Activated T-helper 17 cell treated with anti-CD3 and anti-CD28 coated beads, Interleukin-2, amount 50 U/mL, for 72 hours (primary cell): ENCODE data around the gene ADAMTSL2. TPM values are rescaled to one million over a fixed set of nuclear protein-coding genes. Genes with fewer than 3 reads are reported as not detected.

ENCODE experiments used
- ATAC-seq: fragments of 150-1000 bp; cut with Tn5 transposase; replicated peaks from 2 replicates; pipeline ENCODE4 v1.10.0; 2021; ENCODE audit warnings: mild to moderate bottlenecking, moderate library complexity
- H3K27ac Mint-ChIP-seq: one replicate; pipeline ENCODE4 v1.8.0; 2022; ENCODE audit warnings: mixed read lengths
- H3K27me3 Mint-ChIP-seq: one replicate; pipeline ENCODE4 v1.8.0; 2022; ENCODE audit warnings: mixed read lengths
- H3K36me3 Mint-ChIP-seq: one replicate; pipeline ENCODE4 v1.8.0; 2022; ENCODE audit warnings: low read depth, mild to moderate bottlenecking, mixed read lengths
- H3K4me1 Mint-ChIP-seq: one replicate; pipeline ENCODE4 v1.8.0; 2022; ENCODE audit warnings: mixed read lengths
- H3K4me3 Mint-ChIP-seq: one replicate; pipeline ENCODE4 v1.8.0; 2022; ENCODE audit warnings: mild to moderate bottlenecking, mixed read lengths
- H3K9me3 Mint-ChIP-seq: one replicate; pipeline ENCODE4 v1.8.0; 2022; ENCODE audit warnings: mixed read lengths
- total RNA-seq, 2 donors: library from RNA; stranded (reverse); gene quantifications; one replicate each; pipeline ENCODE4 v1.2.3, GENCODE V29; 2022

Gene ADAMTSL2
- total RNA-seq, 2 donors from 2014 or later: not detected

DNA sequence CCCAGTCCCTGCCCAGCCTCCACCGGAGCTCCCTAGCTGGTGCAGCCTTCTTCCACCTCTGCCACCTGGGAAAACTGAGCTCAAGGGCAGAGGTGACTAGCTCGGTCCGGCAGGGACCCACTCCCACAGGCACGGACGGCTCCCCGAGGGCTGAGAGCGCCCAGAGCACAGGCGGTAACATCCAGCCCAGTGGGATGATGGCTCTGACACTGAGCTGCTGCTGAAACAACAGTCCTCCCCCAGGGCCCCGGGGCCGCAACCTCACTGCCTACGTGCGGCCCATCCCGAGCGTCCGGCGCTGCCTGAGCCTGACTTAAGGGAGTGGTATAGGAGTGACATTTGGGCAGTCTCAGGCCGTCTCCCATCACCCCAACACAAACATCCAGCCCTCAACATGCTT lies 70.9 kb downstream of the ADAMTSL2 start:
- Mint-ChIP-seq H3K4me3 (no peak overlapping the region), H3K27ac (no peak overlapping the region), H3K36me3 (no peaks in the 10 kb centered on the region), H3K9me3 (no peaks in the 10 kb centered on the region), H3K4me1 (no peaks in the 10 kb centered on the region), H3K27me3 (peaks cover 12% of the 10 kb centered on the region)
- ATAC-seq: no peak

DNA sequence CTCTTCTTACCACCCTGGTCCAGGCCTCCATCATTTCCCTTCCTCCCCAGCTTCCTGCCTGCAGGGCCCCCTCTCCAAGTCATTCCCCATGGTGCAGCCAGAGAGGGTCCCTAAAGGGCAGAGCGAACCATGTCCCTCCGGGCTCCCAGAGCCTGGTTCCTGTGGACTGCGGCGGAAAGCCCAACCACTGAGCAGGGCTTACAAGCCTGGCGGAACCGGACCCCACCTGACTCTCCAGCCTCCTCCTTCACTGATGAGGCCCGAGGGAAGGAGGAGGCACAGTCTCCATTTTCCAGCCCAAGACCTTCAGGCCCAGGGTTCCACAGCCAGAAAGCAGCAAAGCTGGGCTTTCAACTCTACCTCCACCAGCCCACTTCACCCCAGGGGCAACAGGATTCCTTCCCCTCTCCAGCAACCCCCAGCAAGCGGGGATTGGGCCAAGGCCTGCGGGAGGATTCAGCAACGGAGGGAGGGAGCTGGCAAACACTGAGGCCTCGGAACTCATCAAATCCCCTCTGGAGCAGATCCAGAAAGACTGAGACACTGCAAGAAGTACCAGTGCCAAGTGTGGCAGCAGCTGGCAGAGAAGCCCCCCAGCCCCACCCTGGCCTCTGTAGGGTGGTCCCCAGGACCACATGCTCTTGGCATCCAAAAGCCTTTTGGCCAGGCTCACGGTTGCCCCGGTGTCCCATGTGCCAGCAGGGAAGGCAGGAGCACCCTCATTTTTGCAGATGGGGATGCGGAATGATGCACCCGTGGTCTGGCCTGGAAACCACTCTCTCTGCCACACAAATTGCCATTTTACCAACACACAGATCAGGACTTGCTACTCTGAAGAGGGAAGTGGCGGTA lies 71.6 kb downstream of the ADAMTSL2 start:
- no peak overlapping the region for H3K4me3 Mint-ChIP-seq
- no peak for ATAC-seq
- no peak overlapping the region for H3K27ac Mint-ChIP-seq
- H3K27me3 Mint-ChIP-seq: peaks cover 17% of the 10 kb centered on the region
- no peaks in the 10 kb centered on the region for H3K9me3 Mint-ChIP-seq
- H3K4me1 Mint-ChIP-seq: no peaks in the 10 kb centered on the region
- no peaks in the 10 kb centered on the region for H3K36me3 Mint-ChIP-seq

DNA sequence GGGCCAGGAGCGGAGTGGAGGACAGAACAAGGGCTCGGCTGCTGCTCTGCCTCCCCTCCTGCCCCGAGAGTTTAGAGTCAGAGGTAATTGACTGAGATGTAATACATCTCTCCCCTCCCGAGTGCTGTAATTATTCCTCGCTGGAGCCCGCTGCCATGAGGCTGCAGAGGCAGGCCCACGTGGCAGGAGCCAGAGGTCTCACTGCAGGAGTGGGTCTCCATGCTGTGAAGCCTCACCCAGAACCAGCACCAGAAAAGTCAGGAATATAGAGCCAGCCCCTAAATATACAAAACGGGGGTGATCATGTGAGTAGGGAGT lies 72.2 kb downstream of the ADAMTSL2 start:
- Mint-ChIP-seq H3K27me3 (peaks cover 22% of the 10 kb centered on the region), H3K36me3 (no peaks in the 10 kb centered on the region), H3K4me3 (no peak overlapping the region), H3K27ac (no peak overlapping the region), H3K9me3 (no peaks in the 10 kb centered on the region), H3K4me1 (no peaks in the 10 kb centered on the region)
- ATAC-seq: no peak

DNA sequence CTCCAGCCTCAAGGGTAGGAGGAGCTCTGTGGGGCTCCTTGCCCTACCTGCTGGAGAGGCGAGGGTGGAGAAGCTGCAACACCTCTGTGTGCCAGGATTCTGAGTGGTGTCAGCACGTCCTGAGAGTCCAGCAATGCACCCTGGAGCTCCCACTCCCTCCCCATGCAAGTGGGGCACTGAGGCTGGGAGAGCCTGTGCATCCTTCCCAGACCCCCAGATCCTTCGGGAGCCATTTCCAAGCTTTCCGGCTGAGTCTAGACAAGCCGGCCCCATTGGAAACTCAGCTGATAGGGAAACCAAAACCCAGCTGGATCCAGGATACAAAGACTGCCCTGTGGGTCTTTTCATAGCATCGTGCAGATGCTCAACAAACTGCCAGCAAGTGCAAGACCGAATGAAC lies 72.9 kb downstream of the ADAMTSL2 start:
- ATAC-seq: no peak
- H3K27ac Mint-ChIP-seq: no peak overlapping the region
- peaks cover 24% of the 10 kb centered on the region for H3K27me3 Mint-ChIP-seq
- H3K4me1 Mint-ChIP-seq: no peaks in the 10 kb centered on the region
- H3K9me3 Mint-ChIP-seq: no peaks in the 10 kb centered on the region
- no peaks in the 10 kb centered on the region for H3K36me3 Mint-ChIP-seq
- no peak overlapping the region for H3K4me3 Mint-ChIP-seq

DNA sequence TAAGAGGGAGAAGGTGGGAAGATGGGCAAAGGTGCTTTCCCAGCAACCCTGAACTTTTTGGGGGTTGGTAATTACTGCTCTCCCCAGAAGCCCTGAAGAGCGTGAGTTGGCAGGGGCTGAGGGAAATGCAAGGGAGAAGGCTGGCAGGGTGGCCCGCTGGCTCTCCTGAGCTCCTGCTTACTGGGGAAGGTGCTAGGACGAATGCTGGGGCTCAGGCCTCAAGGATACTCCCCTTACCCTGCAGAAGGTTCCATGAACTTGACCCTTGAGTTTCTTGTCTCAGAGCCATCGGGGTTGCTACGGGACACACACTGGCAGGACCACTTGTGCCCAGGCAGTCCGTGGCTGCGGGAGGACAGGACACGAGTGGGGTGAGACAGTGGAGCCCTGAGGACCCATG lies 73.5 kb downstream of the ADAMTSL2 start:
- Mint-ChIP-seq H3K4me3 (no peak overlapping the region), H3K36me3 (no peaks in the 10 kb centered on the region), H3K27me3 (peaks cover 24% of the 10 kb centered on the region), H3K27ac (no peak overlapping the region), H3K9me3 (no peaks in the 10 kb centered on the region), H3K4me1 (no peaks in the 10 kb centered on the region)
- ATAC-seq: no peak

DNA sequence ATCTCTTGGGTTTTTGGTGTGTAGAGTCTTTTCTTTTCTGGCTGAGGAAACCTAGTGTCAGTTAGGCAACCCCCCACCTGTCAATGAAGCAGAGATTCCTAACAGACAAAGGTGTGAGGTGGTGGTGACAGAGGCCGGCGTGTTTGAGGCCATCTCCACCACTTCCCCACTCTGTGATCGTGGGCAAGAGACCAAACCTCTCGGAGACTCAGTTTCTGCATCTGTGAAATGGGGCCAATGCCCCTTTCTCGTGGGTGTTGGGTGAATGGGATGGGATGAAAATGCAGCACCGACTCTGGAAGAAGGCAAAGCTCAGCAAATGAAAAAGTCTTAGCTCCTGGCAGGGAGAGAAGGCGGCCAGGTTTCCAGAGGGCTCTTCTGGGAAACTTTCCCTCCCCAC lies 73.9 kb downstream of the ADAMTSL2 start:
- Mint-ChIP-seq H3K9me3 (no peaks in the 10 kb centered on the region), H3K4me1 (no peaks in the 10 kb centered on the region), H3K36me3 (no peaks in the 10 kb centered on the region), H3K4me3 (no peak overlapping the region), H3K27ac (no peak overlapping the region), H3K27me3 (peaks cover 27% of the 10 kb centered on the region)
- ATAC-seq: no peak

DNA sequence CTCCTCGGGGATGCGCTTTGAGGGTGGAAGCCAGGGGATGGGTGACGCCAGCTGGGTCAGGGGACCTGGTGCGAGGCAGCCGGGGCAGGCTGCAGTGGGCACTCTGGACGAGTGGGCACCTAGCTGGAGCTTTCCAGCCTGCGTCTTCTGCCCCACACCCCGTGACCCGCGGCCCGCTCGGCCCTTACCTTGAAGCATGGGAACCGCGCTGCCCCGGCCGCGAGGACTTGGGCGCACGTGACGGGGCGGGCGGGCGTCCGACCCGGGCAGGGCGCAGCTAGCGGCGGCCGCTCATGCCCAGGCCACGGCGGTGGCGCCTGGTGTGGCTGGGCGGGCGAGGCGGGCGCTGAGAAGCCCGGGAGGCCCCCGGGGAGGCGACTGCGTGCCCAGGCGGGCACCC lies 74.4 kb downstream of the ADAMTSL2 start:
- Mint-ChIP-seq H3K27ac (no peak overlapping the region), H3K9me3 (no peaks in the 10 kb centered on the region), H3K4me1 (no peaks in the 10 kb centered on the region), H3K27me3 (peaks cover 28% of the 10 kb centered on the region), H3K36me3 (no peaks in the 10 kb centered on the region), H3K4me3 (no peak overlapping the region)
- ATAC-seq: no peak

DNA sequence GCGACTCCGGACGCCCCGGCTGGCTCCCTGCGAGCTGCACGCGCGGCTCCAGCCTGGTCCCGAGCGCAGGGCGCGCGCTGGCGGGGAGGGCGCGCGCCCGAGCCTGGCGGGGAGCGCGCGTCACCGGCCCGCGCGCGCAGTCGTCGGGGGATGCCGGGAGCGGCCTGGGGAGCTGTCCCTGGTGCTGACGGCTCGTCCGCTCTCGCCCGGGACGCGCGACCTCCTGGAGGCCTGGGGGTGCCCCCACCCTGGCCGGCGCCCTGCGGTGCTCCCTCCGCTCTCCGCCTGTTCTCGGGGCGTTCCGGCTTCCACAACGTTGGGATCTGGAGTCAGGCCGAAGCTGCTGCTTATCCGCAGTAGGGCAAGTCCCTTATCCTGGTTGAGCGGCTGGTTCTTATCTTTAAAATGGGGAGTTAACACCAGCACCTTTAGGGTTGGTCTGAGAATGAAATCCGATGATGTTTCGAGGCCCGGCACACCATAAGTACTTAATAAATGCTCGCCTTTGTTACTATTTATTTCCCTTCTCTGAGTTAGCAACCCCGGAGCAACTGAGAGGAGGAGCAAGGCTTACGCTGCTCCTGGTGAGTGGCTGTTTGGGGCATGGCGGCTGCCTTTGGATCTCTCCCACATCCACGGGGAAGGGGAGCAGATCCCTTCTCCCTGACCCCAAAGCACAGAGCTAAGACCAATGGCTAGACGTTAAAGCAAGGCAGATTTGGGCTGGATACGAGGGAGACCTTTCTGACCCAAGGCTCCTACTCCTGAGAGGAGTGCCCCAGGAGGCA lies 75.0 kb downstream of the ADAMTSL2 start, which contains the start of gene FAM163B:
Gene FAM163B (minus strand): TSS at position 79 of the 788 bp plus-strand sequence. CDS start 29,166 bp downstream, outside the sequence.
- H3K4me3 Mint-ChIP-seq: no peak within 1 kb of the TSS
- peaks cover 28% of the 10 kb centered on the region for H3K27me3 Mint-ChIP-seq
- H3K9me3 Mint-ChIP-seq: no peaks in the 10 kb centered on the region
- no peak for ATAC-seq
- no peaks in the 10 kb centered on the region for H3K4me1 Mint-ChIP-seq
- H3K36me3 Mint-ChIP-seq: no peaks in the 10 kb centered on the region
- no peak within 1 kb of the TSS for H3K27ac Mint-ChIP-seq

DNA sequence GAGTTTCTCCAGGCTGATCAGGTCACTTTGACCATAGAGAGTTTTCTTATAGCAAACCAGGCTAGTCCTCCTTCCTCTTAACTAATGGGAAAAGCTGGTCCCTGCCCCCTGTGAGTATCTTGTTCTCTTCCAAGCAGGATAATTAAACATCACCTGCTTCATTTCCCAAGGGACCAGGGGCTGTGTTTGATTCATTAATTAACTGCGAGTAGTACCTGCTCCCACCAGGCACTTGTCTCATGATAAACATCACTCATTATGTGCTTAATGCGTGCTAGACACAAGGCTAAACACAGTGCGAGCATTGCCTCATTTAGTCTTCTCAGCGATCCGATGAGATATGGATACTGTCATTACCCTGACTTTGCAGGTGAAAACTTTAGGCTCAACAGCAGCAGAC lies 76.3 kb downstream of the ADAMTSL2 start:
- H3K27me3 Mint-ChIP-seq: peaks cover 30% of the 10 kb centered on the region

DNA sequence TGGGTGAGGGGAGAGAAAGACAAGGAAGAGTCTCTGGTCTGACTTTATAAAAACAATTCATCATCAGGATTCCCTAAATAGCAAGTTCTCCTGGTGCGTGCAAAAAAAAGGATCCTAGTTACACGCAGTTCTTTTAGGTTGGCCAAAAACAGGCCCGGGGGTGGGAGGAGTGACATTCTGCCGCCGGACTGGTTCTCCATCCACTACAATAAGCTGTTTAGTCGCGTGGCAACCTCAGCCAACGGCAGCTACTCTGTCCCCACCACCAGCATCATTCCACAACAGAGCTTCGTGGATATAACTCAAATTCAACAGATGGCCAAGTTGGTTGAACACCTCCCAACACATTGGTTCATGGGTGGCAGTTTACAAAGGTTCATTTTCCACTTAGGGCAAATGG lies 77.5 kb downstream of the ADAMTSL2 start:
- Mint-ChIP-seq H3K27me3 (peaks cover 31% of the 10 kb centered on the region), H3K36me3 (no peaks in the 10 kb centered on the region), H3K4me1 (no peaks in the 10 kb centered on the region), H3K27ac (no peak overlapping the region), H3K9me3 (no peaks in the 10 kb centered on the region), H3K4me3 (no peak overlapping the region)
- no peak for ATAC-seq

More for the DNA sequence above, 76.3 kb downstream of the ADAMTSL2 start:
- Mint-ChIP-seq H3K4me1 (no peaks in the 10 kb centered on the region), H3K9me3 (no peaks in the 10 kb centered on the region), H3K36me3 (no peaks in the 10 kb centered on the region), H3K4me3 (no peak overlapping the region), H3K27ac (no peak overlapping the region)
- no peak for ATAC-seq

DNA sequence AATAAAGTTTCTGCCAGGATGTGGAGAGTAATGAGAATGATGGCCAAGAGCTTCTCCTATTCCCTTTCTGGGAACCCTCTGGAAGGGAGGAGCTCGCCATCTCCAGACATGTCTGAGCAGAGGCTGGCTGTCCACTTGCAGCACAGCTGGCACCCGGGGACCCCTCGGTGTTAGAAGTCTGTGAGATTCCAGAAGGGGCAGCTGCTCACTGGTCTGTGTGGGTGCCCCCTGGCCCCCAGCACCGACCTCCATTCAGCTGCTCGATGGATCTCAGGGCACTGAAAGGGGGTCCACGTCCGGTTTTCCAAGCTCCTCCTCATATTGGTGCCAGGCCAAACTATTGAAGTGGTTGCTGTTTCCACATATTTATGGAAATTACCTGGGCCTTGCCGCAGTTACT lies 78.3 kb downstream of the ADAMTSL2 start:
- H3K4me3 Mint-ChIP-seq: no peak overlapping the region
- no peak overlapping the region for H3K27ac Mint-ChIP-seq
- no peaks in the 10 kb centered on the region for H3K4me1 Mint-ChIP-seq
- H3K9me3 Mint-ChIP-seq: no peaks in the 10 kb centered on the region
- no peaks in the 10 kb centered on the region for H3K36me3 Mint-ChIP-seq
- peaks cover 31% of the 10 kb centered on the region for H3K27me3 Mint-ChIP-seq
- no peak for ATAC-seq

DNA sequence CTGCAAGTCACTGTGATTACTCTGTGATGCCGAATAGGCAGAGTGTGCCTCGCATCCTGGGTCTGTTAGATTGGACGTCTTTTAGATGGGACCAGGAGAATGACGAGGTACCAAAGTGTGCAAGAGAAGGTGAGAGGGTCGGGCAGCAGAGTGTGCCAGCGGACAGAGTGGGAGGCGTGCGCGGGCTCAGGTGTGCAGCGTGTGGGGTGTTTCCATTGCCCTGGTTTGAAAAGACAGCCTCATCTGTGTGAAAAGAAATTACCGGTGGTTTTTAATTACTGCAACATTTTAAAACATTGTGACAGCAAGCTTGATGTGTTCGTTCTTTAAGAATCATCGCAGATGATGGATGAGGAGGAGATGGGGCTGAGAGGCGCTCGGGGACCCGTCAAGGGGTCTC lies 78.9 kb downstream of the ADAMTSL2 start:
- no peak overlapping the region for H3K4me3 Mint-ChIP-seq
- H3K9me3 Mint-ChIP-seq: no peaks in the 10 kb centered on the region
- H3K27me3 Mint-ChIP-seq: peaks cover 28% of the 10 kb centered on the region
- H3K36me3 Mint-ChIP-seq: no peaks in the 10 kb centered on the region
- ATAC-seq: no peak
- no peak overlapping the region for H3K27ac Mint-ChIP-seq
- no peaks in the 10 kb centered on the region for H3K4me1 Mint-ChIP-seq

DNA sequence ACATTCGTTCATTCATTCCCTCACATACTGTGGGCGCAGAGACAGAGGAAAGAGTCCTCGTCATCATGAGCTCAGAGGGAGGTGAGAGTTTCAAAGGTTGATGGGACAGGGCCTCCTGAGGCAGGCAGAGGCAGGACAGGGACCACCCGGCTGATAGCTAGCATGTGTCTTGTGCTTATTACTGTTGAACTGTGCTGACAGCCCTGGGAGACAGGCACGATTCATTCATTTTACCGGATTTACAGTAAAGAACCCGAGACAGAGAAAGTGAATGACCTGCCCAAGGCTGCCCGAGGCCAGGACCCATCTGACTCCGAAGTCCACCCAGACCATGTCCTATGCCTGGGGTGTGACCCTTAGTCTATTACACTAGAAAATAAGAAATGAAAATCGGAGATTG lies 79.6 kb downstream of the ADAMTSL2 start:
- H3K4me1 Mint-ChIP-seq: no peaks in the 10 kb centered on the region
- no peak overlapping the region for H3K4me3 Mint-ChIP-seq
- no peaks in the 10 kb centered on the region for H3K9me3 Mint-ChIP-seq
- H3K27me3 Mint-ChIP-seq: peaks cover 27% of the 10 kb centered on the region
- ATAC-seq: no peak
- no peaks in the 10 kb centered on the region for H3K36me3 Mint-ChIP-seq
- no peak overlapping the region for H3K27ac Mint-ChIP-seq

DNA sequence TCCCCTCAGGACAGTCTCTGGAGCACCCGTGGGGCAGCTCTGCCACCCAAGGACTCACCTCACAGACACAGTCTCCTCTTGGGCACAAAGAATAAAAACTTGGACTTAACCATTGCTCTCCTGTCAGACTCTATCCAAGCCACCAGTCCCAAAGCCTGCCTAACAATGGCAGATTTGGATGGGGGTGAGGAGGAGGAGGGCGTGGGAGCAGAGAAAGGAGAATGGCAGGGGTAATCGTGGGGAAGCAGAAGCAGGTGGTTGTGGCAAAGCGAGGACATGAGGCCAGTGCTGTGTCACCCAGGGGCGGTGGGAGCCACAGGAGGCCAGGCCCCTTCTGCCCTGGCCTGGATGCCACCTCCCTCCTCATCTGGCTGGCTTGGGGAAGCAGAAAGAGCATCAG lies 80.2 kb downstream of the ADAMTSL2 start:
- H3K27me3 Mint-ChIP-seq: peaks cover 24% of the 10 kb centered on the region
- no peaks in the 10 kb centered on the region for H3K9me3 Mint-ChIP-seq
- ATAC-seq: no peak
- no peak overlapping the region for H3K27ac Mint-ChIP-seq
- H3K4me3 Mint-ChIP-seq: no peak overlapping the region
- H3K4me1 Mint-ChIP-seq: peaks cover 2% of the 10 kb centered on the region
- H3K36me3 Mint-ChIP-seq: no peaks in the 10 kb centered on the region

DNA sequence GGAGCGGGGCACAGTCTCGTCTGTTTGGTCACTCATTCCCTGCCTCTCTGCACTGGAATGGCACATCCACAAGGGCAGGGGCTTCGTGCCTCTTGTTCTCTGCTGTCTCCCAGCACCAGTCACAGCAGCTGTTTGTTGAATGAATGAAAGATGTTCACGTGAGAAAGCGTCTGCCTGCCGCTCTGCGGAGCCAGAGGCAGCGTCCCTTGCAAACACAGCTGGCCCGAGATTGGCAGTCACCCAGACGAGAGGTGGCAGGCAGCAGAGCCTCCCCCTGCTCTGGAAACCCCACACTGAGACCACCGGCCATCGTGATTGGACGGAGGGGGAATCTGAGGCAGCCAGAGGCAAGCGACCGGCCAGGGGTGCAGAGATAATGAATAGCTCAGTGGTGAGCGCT lies 80.7 kb downstream of the ADAMTSL2 start:
- H3K9me3 Mint-ChIP-seq: no peaks in the 10 kb centered on the region
- no peak overlapping the region for H3K4me3 Mint-ChIP-seq
- no peak overlapping the region for H3K27ac Mint-ChIP-seq
- H3K27me3 Mint-ChIP-seq: peaks cover 21% of the 10 kb centered on the region
- ATAC-seq: no peak
- peaks cover 7% of the 10 kb centered on the region for H3K4me1 Mint-ChIP-seq
- H3K36me3 Mint-ChIP-seq: no peaks in the 10 kb centered on the region
